Measurements from ENCODE around the gene TAS2R16. TPM values are rescaled to one million over a fixed set of nuclear protein-coding genes. Genes with fewer than 3 reads are reported as not detected.

TAS2R16 gene
- total RNA-seq, 1 experiment from 2014 or later = not detected

- in situ Hi-C loops (cut with HindIII; ENCODE audit: low pct_unique_long_range_greater_than_20kb, low sequenced_read_pairs) (no loop called here), intact Hi-C loops (cut with micrococcal nuclease; ENCODE audit: unreplicated experiment) (no loop called here)
- H3K36me3 ChIP-seq (ENCODE audit: control insufficient read depth, insufficient read depth, low read length) = no peaks in the 10 kb centered on the region
- H3K9me3 ChIP-seq (ENCODE audit: control insufficient read depth, insufficient read depth, low read depth, low read length) = no peaks in the 10 kb centered on the region
- no peaks in the 10 kb centered on the region for H3K27me3 ChIP-seq (ENCODE audit: control insufficient read depth, insufficient read depth, low read length)
- no TSS peak for BruUV-seq (replicated peaks)
- no peak for ATAC-seq
- no peaks in the 10 kb centered on the region; the same call in 1 of the 2 replicates for H3K4me1 ChIP-seq (ENCODE audit: control insufficient read depth, insufficient read depth, low read length)
- no peak overlapping the region for H3K27ac ChIP-seq (ENCODE audit: low read length)
- no peak for DNase-seq (ENCODE audit: low read depth, low spot score)
- ChIA-PET POLR2A (no interaction called here), CTCF (no interaction called here)
- TF ChIP-seq REST (IDR thresholded peaks at IDR 0.05; ENCODE audit: insufficient read depth in 1 of 2, low read depth in 2 of 2, low read length in 1 of 2) (no peak), TCF7L2 (IDR thresholded peaks at IDR 0.05; ENCODE audit: low read depth, low read length) (no peak), SIN3A (IDR thresholded peaks at IDR 0.05; ENCODE audit: borderline replicate concordance, insufficient read depth, low read depth, low read length) (no peak), CTCF (IDR thresholded peaks at IDR 0.05) (no peak), POLR2AphosphoS5 (IDR thresholded peaks at IDR 0.05; ENCODE audit: low read depth, low read length) (no peak)
- no peak overlapping the region for H3K4me3 ChIP-seq (ENCODE audit: low read depth in 2 of 2, low read length in 2 of 2)
Measured at GRCh38 chr7:122949186-122949585, 46.3 kb downstream of the TAS2R16 start.

Other genes with a start within 250 kb of the TAS2R16 start
- 1.6 TPM for gene CADPS2, start 109.2 kb downstream of the TAS2R16 start, total RNA-seq (2021; ENCODE audit: unreplicated experiment)
- gene SLC13A1, start 204.3 kb upstream of the TAS2R16 start, total RNA-seq (2021; ENCODE audit: unreplicated experiment) = not detected